Measurements from ENCODE around the gene STIMATE.

Gene STIMATE

GRCh38 chr3:52816654-52817053, 80.7 kb downstream of the STIMATE start:
- no peak overlapping the region for H3K9ac ChIP-seq
- TF ChIP-seq CTCF (IDR thresholded peaks at IDR 0.05), result no peak
- no peaks in the 10 kb centered on the region for H3K4me1 ChIP-seq
- H3K27me3 ChIP-seq (ENCODE audit: control insufficient read depth, insufficient read depth, low read length), result no peaks in the 10 kb centered on the region
- H2AFZ ChIP-seq, result no peak overlapping the region
- no peak overlapping the region for H3K27ac ChIP-seq
- no peaks in the 10 kb centered on the region for H3K79me2 ChIP-seq
- H3K4me2 ChIP-seq (ENCODE audit: low read length), result no peak overlapping the region
- H3K36me3 ChIP-seq (ENCODE audit: control insufficient read depth, insufficient read depth, low read length), result no peaks in the 10 kb centered on the region
- no peak overlapping the region for H3K4me3 ChIP-seq (ENCODE audit: low read depth, low read length)
- H3K9me3 ChIP-seq (ENCODE audit: control insufficient read depth, low read length), result no peaks in the 10 kb centered on the region

- no peak for TF ChIP-seq CTCF (IDR thresholded peaks at IDR 0.05)
- H3K4me1 ChIP-seq, result no peaks in the 10 kb centered on the region
- no peaks in the 10 kb centered on the region for H3K27me3 ChIP-seq (ENCODE audit: control insufficient read depth, insufficient read depth, low read length)
- H3K4me3 ChIP-seq (ENCODE audit: low read depth, low read length), result no peak overlapping the region
- H3K27ac ChIP-seq, result no peak overlapping the region
- H3K9ac ChIP-seq, result no peak overlapping the region
- H3K36me3 ChIP-seq (ENCODE audit: control insufficient read depth, insufficient read depth, low read length), result no peaks in the 10 kb centered on the region
- no peak overlapping the region for H2AFZ ChIP-seq
- no peak overlapping the region for H3K4me2 ChIP-seq (ENCODE audit: low read length)
- no peaks in the 10 kb centered on the region for H3K9me3 ChIP-seq (ENCODE audit: control insufficient read depth, low read length)
- no peaks in the 10 kb centered on the region for H3K79me2 ChIP-seq
Observed at GRCh38 chr3:52816199-52816598, 81.1 kb downstream of the STIMATE start.

GRCh38 chr3:52813810-52814209, 83.5 kb downstream of the STIMATE start:
- Histone ChIP-seq H3K9me3 (ENCODE audit: control insufficient read depth, low read length) (no peaks in the 10 kb centered on the region), H3K79me2 (no peaks in the 10 kb centered on the region), H3K27ac (no peak overlapping the region), H3K27me3 (ENCODE audit: control insufficient read depth, insufficient read depth, low read length) (no peaks in the 10 kb centered on the region), H2AFZ (no peak overlapping the region), H3K36me3 (ENCODE audit: control insufficient read depth, insufficient read depth, low read length) (no peaks in the 10 kb centered on the region), H3K4me1 (no peaks in the 10 kb centered on the region), H3K4me3 (ENCODE audit: low read depth, low read length) (no peak overlapping the region), H3K4me2 (ENCODE audit: low read length) (no peak overlapping the region), H3K9ac (no peak overlapping the region)
- TF ChIP-seq CTCF (IDR thresholded peaks at IDR 0.05), result no peak

- H3K79me2 ChIP-seq, result no peaks in the 10 kb centered on the region
- no peak overlapping the region for H3K27ac ChIP-seq
- no peaks in the 10 kb centered on the region for H3K4me1 ChIP-seq
- H3K27me3 ChIP-seq (ENCODE audit: control insufficient read depth, insufficient read depth, low read length), result no peaks in the 10 kb centered on the region
- H3K4me3 ChIP-seq (ENCODE audit: low read depth, low read length), result no peak overlapping the region
- no peak overlapping the region for H3K4me2 ChIP-seq (ENCODE audit: low read length)
- no peak overlapping the region for H3K9ac ChIP-seq
- no peak overlapping the region for H2AFZ ChIP-seq
- no peak for TF ChIP-seq CTCF (IDR thresholded peaks at IDR 0.05)
- H3K9me3 ChIP-seq (ENCODE audit: control insufficient read depth, low read length), result no peaks in the 10 kb centered on the region
- H3K36me3 ChIP-seq (ENCODE audit: control insufficient read depth, insufficient read depth, low read length), result no peaks in the 10 kb centered on the region
Observed at GRCh38 chr3:52811452-52812011, 85.8 kb downstream of the STIMATE start.

GRCh38 chr3:52810923-52811322, 86.4 kb downstream of the STIMATE start:
- no peak overlapping the region for H2AFZ ChIP-seq
- no peak for TF ChIP-seq CTCF (IDR thresholded peaks at IDR 0.05)
- no peak overlapping the region for H3K4me2 ChIP-seq (ENCODE audit: low read length)
- H3K4me1 ChIP-seq, result no peaks in the 10 kb centered on the region
- no peaks in the 10 kb centered on the region for H3K9me3 ChIP-seq (ENCODE audit: control insufficient read depth, low read length)
- no peaks in the 10 kb centered on the region for H3K36me3 ChIP-seq (ENCODE audit: control insufficient read depth, insufficient read depth, low read length)
- no peak overlapping the region for H3K9ac ChIP-seq
- H3K4me3 ChIP-seq (ENCODE audit: low read depth, low read length), result no peak overlapping the region
- H3K27ac ChIP-seq, result no peak overlapping the region
- no peaks in the 10 kb centered on the region for H3K79me2 ChIP-seq
- H3K27me3 ChIP-seq (ENCODE audit: control insufficient read depth, insufficient read depth, low read length), result no peaks in the 10 kb centered on the region

Data from parathyroid adenoma (tissue), 2 donors.